ENCODE results near the gene CAPZB. TPM values are rescaled to one million over a fixed set of nuclear protein-coding genes. Genes with fewer than 3 reads are reported as not detected.

CAPZB gene
- total and polyA plus RNA-seq, 2 donors (not counting 3 experiments of a cell fraction or from before 2014, with no cell fraction given), result 196 to 347 TPM

- peaks cover 6 to 42% of the 10 kb centered on the region in 2 experiments for H3K36me3 ChIP-seq (ENCODE audit: control insufficient read depth in 2 of 2, extremely low read depth in 1 of 2, insufficient read depth in 2 of 2, low read length in 2 of 2)
- H3K9me3 ChIP-seq (replicated peaks; ENCODE audit: control insufficient read depth, insufficient read depth, low read length), result no peaks in the 10 kb centered on the region
- no peaks in the 10 kb centered on the region for H3K9me1 ChIP-seq (replicated peaks; ENCODE audit: control insufficient read depth, extremely low read depth, insufficient read depth, low read length)
- no peak for DNase-seq (ENCODE audit: low read depth, low spot score)
- no peak overlapping the region for H3K4me2 ChIP-seq (ENCODE audit: insufficient read depth, low read length)
- H3K79me2 ChIP-seq (ENCODE audit: control insufficient read depth, insufficient read depth, low read length), result peaks cover 2% of the 10 kb centered on the region
- no peak overlapping the region for H3K4me3 ChIP-seq (replicated peaks in 1 of 3; ENCODE audit: insufficient read depth in 1 of 3, low read depth in 1 of 3, low read length in 3 of 3)
- peaks cover 2% of the 10 kb centered on the region for H4K20me1 ChIP-seq (replicated peaks; ENCODE audit: control insufficient read depth, extremely low read depth, insufficient read depth, low read length)
- no peak overlapping the region for H2AFZ ChIP-seq (ENCODE audit: low read depth, low read length)
- no peak overlapping the region for H3K9ac ChIP-seq (replicated peaks; ENCODE audit: extremely low read depth, insufficient read depth, low read length)
- no peak for FAIRE-seq
- TF ChIP-seq, protein P1, sequence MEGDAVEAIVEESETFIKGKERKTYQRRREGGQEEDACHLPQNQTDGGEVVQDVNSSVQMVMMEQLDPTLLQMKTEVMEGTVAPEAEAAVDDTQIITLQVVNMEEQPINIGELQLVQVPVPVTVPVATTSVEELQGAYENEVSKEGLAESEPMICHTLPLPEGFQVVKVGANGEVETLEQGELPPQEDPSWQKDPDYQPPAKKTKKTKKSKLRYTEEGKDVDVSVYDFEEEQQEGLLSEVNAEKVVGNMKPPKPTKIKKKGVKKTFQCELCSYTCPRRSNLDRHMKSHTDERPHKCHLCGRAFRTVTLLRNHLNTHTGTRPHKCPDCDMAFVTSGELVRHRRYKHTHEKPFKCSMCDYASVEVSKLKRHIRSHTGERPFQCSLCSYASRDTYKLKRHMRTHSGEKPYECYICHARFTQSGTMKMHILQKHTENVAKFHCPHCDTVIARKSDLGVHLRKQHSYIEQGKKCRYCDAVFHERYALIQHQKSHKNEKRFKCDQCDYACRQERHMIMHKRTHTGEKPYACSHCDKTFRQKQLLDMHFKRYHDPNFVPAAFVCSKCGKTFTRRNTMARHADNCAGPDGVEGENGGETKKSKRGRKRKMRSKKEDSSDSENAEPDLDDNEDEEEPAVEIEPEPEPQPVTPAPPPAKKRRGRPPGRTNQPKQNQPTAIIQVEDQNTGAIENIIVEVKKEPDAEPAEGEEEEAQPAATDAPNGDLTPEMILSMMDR (IDR thresholded peaks at IDR 0.05; ENCODE audit: extremely low read depth in 1 of 2, insufficient read depth in 1 of 2, low read depth in 1 of 2, low read length in 2 of 2), result no peak
- TF ChIP-seq MAX (IDR thresholded peaks at IDR 0.05; ENCODE audit: insufficient read depth, insufficient read length) (no peak), FOS (IDR thresholded peaks at IDR 0.05; ENCODE audit: borderline replicate concordance, insufficient read depth, low read length) (no peak), GATA2 (IDR thresholded peaks at IDR 0.05; ENCODE audit: insufficient read depth, insufficient read length, low read depth, low read length) (no peak), MYC (IDR thresholded peaks at IDR 0.05; ENCODE audit: low read depth, low read length) (no peak), POLR2A (IDR thresholded peaks at IDR 0.05; ENCODE audit: low read depth, low read length) (no peak), POLR2AphosphoS5 (IDR thresholded peaks at IDR 0.05; ENCODE audit: insufficient read depth, low read depth, low read length) (no peak), EZH2 (IDR thresholded peaks at IDR 0.05; ENCODE audit: borderline replicate concordance, low read depth, low read length, severe bottlenecking) (no peak), JUN (IDR thresholded peaks at IDR 0.05; ENCODE audit: borderline replicate concordance, insufficient read depth, insufficient read length, low read depth) (no peak)
- dilution Hi-C loops (cut with MboI; ENCODE audit: extremely low pct_ligation_motif_present, low sequenced_read_pairs), result no loop called here
- intact Hi-C loops (cut with micrococcal nuclease), result no loop called here
- ChIA-PET POLR2A (no interaction called here), CTCF (interaction anchor here (1.1 to 2.1 kb wide), 7 partner anchors 9 to 329 kb away, joined by 3 to 8 read pairs (median 3); no protein-coding TSS in a partner anchor)
- BruUV-seq (replicated peaks), result no TSS peak
- no peaks in the 10 kb centered on the region for H3K27me3 ChIP-seq (ENCODE audit: control insufficient read depth in 2 of 2, insufficient read depth in 2 of 2, low read length in 2 of 2)
- no peaks in the 10 kb centered on the region for H3K4me1 ChIP-seq (ENCODE audit: control insufficient read depth, extremely low read depth, insufficient read depth, low read length)
- H3K27ac ChIP-seq (ENCODE audit: insufficient read depth, low read depth, low read length), result no peak overlapping the region
Measured at GRCh38 chr1:19375631-19376400, 109.5 kb downstream of the CAPZB start.
